Measurements from ENCODE around the gene SH3BP2.

SH3BP2 gene

GRCh38 chr4:2817701-2818350 is 24.9 kb downstream of the SH3BP2 start:
- Mint-ChIP-seq H3K27me3 (no peaks in the 10 kb centered on the region), H3K27ac (no peak overlapping the region), H3K4me3 (peak overlapping the region; percentile 87), H3K36me3 (peaks cover 6% of the 10 kb centered on the region), H3K9me3 (no peaks in the 10 kb centered on the region), H3K4me1 (peaks cover 57% of the 10 kb centered on the region)

GRCh38 chr4:2818351-2818939 is 25.6 kb downstream of the SH3BP2 start:
- peak overlapping the region; percentile 74 for H3K4me3 Mint-ChIP-seq
- H3K27me3 Mint-ChIP-seq = no peaks in the 10 kb centered on the region
- H3K4me1 Mint-ChIP-seq = peaks cover 52% of the 10 kb centered on the region
- no peak overlapping the region for H3K27ac Mint-ChIP-seq
- peaks cover 6% of the 10 kb centered on the region for H3K36me3 Mint-ChIP-seq
- H3K9me3 Mint-ChIP-seq = no peaks in the 10 kb centered on the region

DNA sequence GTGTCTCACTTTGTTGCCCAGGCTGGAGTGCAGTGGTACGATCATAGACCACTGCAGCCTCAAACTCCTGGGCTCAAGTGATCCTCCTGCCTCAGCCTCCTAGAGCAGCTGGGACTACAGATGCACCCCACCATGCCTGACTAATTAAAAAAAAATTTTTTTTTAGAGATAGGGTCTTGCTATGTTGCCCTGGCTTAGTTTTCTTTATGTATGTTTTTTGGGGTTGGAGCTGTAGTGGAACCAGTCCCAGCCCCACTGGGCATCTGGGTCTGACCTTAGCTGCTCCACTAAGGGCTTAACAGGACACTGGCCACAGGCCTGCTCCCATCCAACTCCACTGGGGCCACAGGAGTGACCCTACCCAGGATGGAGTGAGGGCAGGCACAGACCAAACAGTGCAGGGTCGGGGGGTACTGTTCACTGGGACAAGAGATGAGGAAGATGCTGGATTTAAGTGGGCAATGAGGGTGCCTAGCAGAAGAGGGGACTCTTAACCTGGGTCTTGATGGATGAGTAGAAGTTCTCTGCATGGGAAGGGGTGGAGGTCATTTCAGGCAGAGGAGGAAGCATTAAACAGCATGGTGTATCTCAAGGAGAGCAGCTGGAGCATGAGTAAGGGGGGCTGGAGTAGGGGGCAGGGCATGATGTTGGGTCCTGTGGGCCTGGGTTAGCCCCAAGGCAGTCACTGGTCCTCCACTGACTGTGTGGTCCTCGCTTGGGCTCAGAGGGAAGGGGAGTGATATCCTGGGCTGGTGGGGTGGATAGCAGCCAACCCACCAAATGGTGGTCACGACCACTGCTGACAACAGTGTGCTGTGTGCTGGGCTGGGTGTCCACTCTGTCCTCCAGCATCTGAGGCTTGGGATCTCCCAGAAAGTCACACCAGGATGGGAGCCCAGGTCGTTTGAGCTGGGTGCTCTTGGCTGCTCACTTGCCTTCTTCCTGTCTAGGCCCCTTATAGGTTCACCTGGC is 26.6 kb downstream of the SH3BP2 start:
- Mint-ChIP-seq H3K36me3 (peaks cover 6% of the 10 kb centered on the region), H3K4me1 (peaks cover 42% of the 10 kb centered on the region), H3K9me3 (no peaks in the 10 kb centered on the region), H3K27me3 (no peaks in the 10 kb centered on the region), H3K27ac (peak overlapping the region; percentile 46), H3K4me3 (peak overlapping the region; percentile 74)

- Mint-ChIP-seq H3K27me3 (no peaks in the 10 kb centered on the region), H3K27ac (peak overlapping the region; percentile 51), H3K4me3 (peak overlapping the region; percentile 31), H3K4me1 (peaks cover 33% of the 10 kb centered on the region), H3K9me3 (no peaks in the 10 kb centered on the region), H3K36me3 (peaks cover 6% of the 10 kb centered on the region)
Observed at GRCh38 chr4:2820216-2820982, 27.5 kb downstream of the SH3BP2 start.

- Mint-ChIP-seq H3K4me1 (peaks cover 18% of the 10 kb centered on the region), H3K9me3 (no peaks in the 10 kb centered on the region), H3K4me3 (no peak overlapping the region), H3K27me3 (no peaks in the 10 kb centered on the region), H3K36me3 (peaks cover 5% of the 10 kb centered on the region), H3K27ac (peak overlapping the region; percentile 59)
Observed at GRCh38 chr4:2822461-2823300, 29.8 kb downstream of the SH3BP2 start.

GRCh38 chr4:2823301-2823670 is 30.4 kb downstream of the SH3BP2 start:
- no peak overlapping the region for H3K27ac Mint-ChIP-seq
- no peaks in the 10 kb centered on the region for H3K9me3 Mint-ChIP-seq
- no peaks in the 10 kb centered on the region for H3K27me3 Mint-ChIP-seq
- H3K36me3 Mint-ChIP-seq = peaks cover 5% of the 10 kb centered on the region
- peaks cover 18% of the 10 kb centered on the region for H3K4me1 Mint-ChIP-seq
- H3K4me3 Mint-ChIP-seq = no peak overlapping the region

- no peaks in the 10 kb centered on the region for H3K27me3 Mint-ChIP-seq
- H3K4me1 Mint-ChIP-seq = peaks cover 18% of the 10 kb centered on the region
- H3K4me3 Mint-ChIP-seq = no peak overlapping the region
- no peaks in the 10 kb centered on the region for H3K9me3 Mint-ChIP-seq
- H3K27ac Mint-ChIP-seq = no peak overlapping the region
- H3K36me3 Mint-ChIP-seq = peaks cover 5% of the 10 kb centered on the region
Observed at GRCh38 chr4:2823671-2824328, 30.9 kb downstream of the SH3BP2 start.

- Mint-ChIP-seq H3K27ac (no peak overlapping the region), H3K9me3 (no peaks in the 10 kb centered on the region), H3K27me3 (no peaks in the 10 kb centered on the region), H3K4me3 (no peak overlapping the region), H3K4me1 (peaks cover 17% of the 10 kb centered on the region), H3K36me3 (peaks cover 5% of the 10 kb centered on the region)
Observed at GRCh38 chr4:2824329-2824835, 31.5 kb downstream of the SH3BP2 start.

GRCh38 chr4:2824836-2825381 is 32.0 kb downstream of the SH3BP2 start:
- H3K36me3 Mint-ChIP-seq = peaks cover 5% of the 10 kb centered on the region
- no peak overlapping the region for H3K27ac Mint-ChIP-seq
- H3K9me3 Mint-ChIP-seq = no peaks in the 10 kb centered on the region
- no peak overlapping the region for H3K4me3 Mint-ChIP-seq
- no peaks in the 10 kb centered on the region for H3K27me3 Mint-ChIP-seq
- H3K4me1 Mint-ChIP-seq = peaks cover 11% of the 10 kb centered on the region

DNA sequence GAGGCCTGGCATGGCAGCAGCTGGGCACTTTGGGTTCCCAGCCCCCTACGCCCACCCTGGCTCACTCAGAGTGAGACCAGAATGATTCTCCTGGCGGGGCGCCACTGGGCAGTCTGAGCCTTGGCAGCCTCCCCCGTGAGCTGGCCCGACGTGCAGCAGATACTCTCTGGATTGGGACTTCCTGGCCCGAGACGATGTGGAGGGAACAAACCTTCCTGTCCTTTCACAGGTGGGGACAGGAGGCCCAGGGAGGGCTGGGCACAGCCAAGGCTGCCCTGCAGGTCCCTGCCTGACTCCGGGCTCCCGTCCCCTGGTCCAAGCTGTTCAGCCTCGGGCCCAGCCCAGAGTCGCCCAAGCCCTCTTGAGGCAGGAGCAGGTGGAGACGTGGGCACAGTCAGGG is 32.9 kb downstream of the SH3BP2 start:
- Mint-ChIP-seq H3K27me3 (no peaks in the 10 kb centered on the region), H3K36me3 (peaks cover 5% of the 10 kb centered on the region), H3K9me3 (no peaks in the 10 kb centered on the region), H3K27ac (no peak overlapping the region), H3K4me1 (peaks cover 4% of the 10 kb centered on the region), H3K4me3 (no peak overlapping the region)

DNA sequence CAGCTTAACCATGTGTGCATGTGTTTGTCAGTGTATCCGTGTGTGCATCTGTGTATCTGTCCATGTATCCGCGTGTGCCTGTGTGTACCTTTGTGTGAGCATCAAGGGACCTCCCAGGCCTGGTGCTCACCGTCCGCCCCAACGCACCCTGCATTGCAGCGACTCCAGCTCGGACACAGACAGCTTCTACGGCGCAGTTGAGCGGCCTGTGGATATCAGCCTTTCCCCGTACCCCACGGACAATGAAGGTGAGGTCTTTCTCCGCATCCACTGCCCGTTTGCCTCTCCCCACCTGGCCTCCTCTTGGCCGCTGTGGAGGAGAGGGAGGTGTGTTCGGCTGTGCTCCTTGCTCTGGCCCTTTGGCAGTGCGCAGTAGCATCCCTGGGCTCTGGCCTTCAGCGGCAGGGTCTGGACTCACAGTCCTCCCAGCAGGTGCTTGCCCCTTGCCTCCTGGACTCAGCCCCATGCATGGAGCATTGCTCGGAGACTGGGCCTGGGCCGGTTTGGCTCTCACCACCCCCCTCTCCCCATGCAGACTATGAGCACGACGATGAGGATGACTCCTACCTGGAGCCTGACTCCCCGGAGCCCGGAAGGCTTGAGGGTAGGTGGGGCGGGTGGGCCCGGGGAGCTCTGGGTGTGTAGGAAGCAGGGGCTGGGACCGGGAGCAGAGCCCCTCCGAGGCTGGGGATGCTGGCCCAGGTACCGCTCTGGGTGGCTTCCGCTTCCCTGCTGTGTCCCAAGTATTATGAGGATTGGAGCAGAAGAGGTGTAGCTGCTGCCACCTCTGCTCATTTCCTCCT is 34.4 kb downstream of the SH3BP2 start:
- Mint-ChIP-seq H3K4me3 (no peak overlapping the region), H3K36me3 (peaks cover 5% of the 10 kb centered on the region), H3K4me1 (peaks cover 4% of the 10 kb centered on the region), H3K27me3 (no peaks in the 10 kb centered on the region), H3K9me3 (no peaks in the 10 kb centered on the region), H3K27ac (no peak overlapping the region)

- no peak overlapping the region for H3K27ac Mint-ChIP-seq
- no peaks in the 10 kb centered on the region for H3K9me3 Mint-ChIP-seq
- H3K4me3 Mint-ChIP-seq = no peak overlapping the region
- peaks cover 4% of the 10 kb centered on the region for H3K4me1 Mint-ChIP-seq
- peaks cover 5% of the 10 kb centered on the region for H3K36me3 Mint-ChIP-seq
- no peaks in the 10 kb centered on the region for H3K27me3 Mint-ChIP-seq
Observed at GRCh38 chr4:2827874-2828751, 35.2 kb downstream of the SH3BP2 start.

Measured in activated naive CD4-positive, alpha-beta T cell treated with anti-CD3 and anti-CD28 coated beads, Interleukin-2, amount 50 U/mL, for 24 hours (primary cell).